Measurements from ENCODE around the gene KIRREL3.
A peak's percentile ranks its signal among the peaks of the same experiment; 100 is the strongest.

Gene KIRREL3

GRCh38 chr11:126700768-126701519, 299.6 kb downstream of the KIRREL3 start:
- no peak for DNase-seq

- no peak for DNase-seq
These were observed 302.0 kb downstream of the KIRREL3 start for GRCh38 chr11:126698576-126698975.

- peak; percentile 85 for DNase-seq
These were observed 302.6 kb downstream of the KIRREL3 start for GRCh38 chr11:126697936-126698335.

GRCh38 chr11:126696982-126697381, 303.6 kb downstream of the KIRREL3 start:
- no peak for DNase-seq

- DNase-seq: no peak
These were observed 305.3 kb downstream of the KIRREL3 start for GRCh38 chr11:126695293-126695692.

GRCh38 chr11:126694065-126694625, 306.4 kb downstream of the KIRREL3 start:
- no peak for DNase-seq

GRCh38 chr11:126687477-126687876, 313.1 kb downstream of the KIRREL3 start:
- DNase-seq: no peak

- no peak for DNase-seq
These were observed 313.6 kb downstream of the KIRREL3 start for GRCh38 chr11:126686938-126687337.

- DNase-seq: no peak
These were observed 316.5 kb downstream of the KIRREL3 start for GRCh38 chr11:126683766-126684728.

GRCh38 chr11:126682590-126682989, 318.0 kb downstream of the KIRREL3 start:
- DNase-seq: no peak

- no peak for DNase-seq
These were observed 319.9 kb downstream of the KIRREL3 start for GRCh38 chr11:126680700-126681099.

GRCh38 chr11:126680131-126680530, 320.4 kb downstream of the KIRREL3 start:
- no peak for DNase-seq

GRCh38 chr11:126679033-126679432, 321.5 kb downstream of the KIRREL3 start:
- DNase-seq: no peak

GRCh38 chr11:126676536-126676935, 324.0 kb downstream of the KIRREL3 start:
- no peak for DNase-seq

- DNase-seq: no peak
These were observed 327.3 kb downstream of the KIRREL3 start for GRCh38 chr11:126673319-126673718.

- no peak for DNase-seq
These were observed 331.2 kb downstream of the KIRREL3 start for GRCh38 chr11:126669416-126669815.

- no peak for DNase-seq
These were observed 335.9 kb downstream of the KIRREL3 start for GRCh38 chr11:126664643-126665042.

GRCh38 chr11:126663749-126664592, 336.6 kb downstream of the KIRREL3 start:
- no peak for DNase-seq

GRCh38 chr11:126662035-126662790, 338.4 kb downstream of the KIRREL3 start:
- DNase-seq: no peak

GRCh38 chr11:126660761-126661425, 339.7 kb downstream of the KIRREL3 start:
- peak; percentile 64 for DNase-seq

GRCh38 chr11:126660321-126660720, 340.2 kb downstream of the KIRREL3 start:
- DNase-seq: peak; percentile 60

Measured in NCI-H1694 treated with DMSO at 0.1 percent for 48 hours (cell line).